Peyer's patch (tissue), 4 donors: Measurements from ENCODE around the gene MAGI3. TPM values are rescaled to one million over a fixed set of nuclear protein-coding genes. Genes with fewer than 3 reads are reported as not detected.
"Not testable (repeated sequence)": the region's sequence is repeated elsewhere in the genome, so short reads cannot be mapped to it uniquely, and the experiment has no call there.

Source experiments
- DNase-seq, 3 donors: peaks; one replicate each; pipeline ENCODE4 v3.0.0-alpha.2; 2017 to 2019
- H3K27ac ChIP-seq, 4 donors: fragments of 200-600 bp; sonication (generic); one replicate each; pipeline ENCODE4 v1.5.1; 2016 to 2019
- H3K27me3 ChIP-seq, 2 donors: fragments of 200-600 bp; sonication (generic); one replicate each; pipeline ENCODE4 v1.5.1; 2019
- H3K36me3 ChIP-seq, 3 donors: fragments of 200-600 bp; sonication (generic); one replicate each; pipeline ENCODE4 v1.5.1; 2016 to 2019
- H3K4me1 ChIP-seq, 4 donors: fragments of 200-600 bp; sonication (generic); one replicate each; pipeline ENCODE4 v1.5.1; 2016 to 2019
- H3K4me3 ChIP-seq, 4 donors: fragments of 200-600 bp; sonication (generic); 1 replicate in 3 of 4; 2 replicates in 1 of 4; pipeline ENCODE4 v1.5.1; 2016 to 2019; ENCODE audit warnings: mild to moderate bottlenecking in 1 of 4
- H3K9me3 ChIP-seq, 4 donors: fragments of 200-600 bp; sonication (generic); one replicate each; pipeline ENCODE4 v1.5.1; 2016 to 2019; ENCODE audit warnings: mild to moderate bottlenecking in 1 of 4
- CTCF ChIP-seq, 6 experiments: fragments of 450-650 bp in 4 of 6; fragments of 200-600 bp in 2 of 6; sonication (generic) in 1 of 6; IDR thresholded peaks; one replicate each; pipeline ENCODE4 v1.5.1; 2017 to 2019; ENCODE audit warnings: antibody characterized with exemption in 6 of 6, mild to moderate bottlenecking in 3 of 6, moderate library complexity in 1 of 6
- POLR2A ChIP-seq, 2 donors: fragments of 450-650 bp; IDR thresholded peaks; one replicate each; pipeline ENCODE4 v1.5.1; 2017; ENCODE audit warnings: antibody characterized with exemption in 2 of 2, mild to moderate bottlenecking in 2 of 2, moderate library complexity in 2 of 2
- total RNA-seq, 4 donors: library from RNA; depleted of rRNA; stranded (reverse); fragments of >200 nt; gene quantifications; one replicate each; pipeline ENCODE4 v1.1.0, GENCODE V29; 2016

Gene MAGI3
- total RNA-seq, 4 donors from 2014 or later: 60.2 to 120 (median 103) TPM

GRCh38 chr1:113415310-113416070 lies 25.2 kb downstream of the MAGI3 start:
- Histone ChIP-seq H3K36me3 (no peaks in the 10 kb centered on the region), H3K4me3 (no peak overlapping the region), H3K4me1 (no peaks in the 10 kb centered on the region), H3K27ac (no peak overlapping the region), H3K27me3 (no peaks in the 10 kb centered on the region), H3K9me3 (no peaks in the 10 kb centered on the region)
- no peak for DNase-seq
- no peak for TF ChIP-seq CTCF (IDR thresholded peaks at IDR 0.05)
- no peak for TF ChIP-seq POLR2A (IDR thresholded peaks at IDR 0.05)

DNA sequence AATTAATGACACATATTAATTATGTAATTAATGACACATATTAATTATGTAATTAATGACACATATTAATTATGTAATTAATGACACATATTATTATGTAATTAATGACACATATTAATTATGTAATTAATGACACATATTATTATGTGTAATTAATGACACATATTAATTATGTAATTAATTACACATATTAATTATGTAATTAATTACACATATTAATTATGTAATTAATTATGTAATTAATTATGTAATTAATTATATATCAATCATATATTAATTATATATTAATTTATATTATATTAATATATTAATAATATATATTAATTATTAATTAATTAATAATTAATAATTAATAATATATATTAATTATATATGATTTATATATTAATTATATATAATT lies 25.8 kb downstream of the MAGI3 start:
- not testable (repeated sequence) for H3K27me3 ChIP-seq, H3K27ac ChIP-seq, H3K9me3 ChIP-seq, H3K4me3 ChIP-seq, H3K36me3 ChIP-seq, H3K4me1 ChIP-seq, DNase-seq

DNA sequence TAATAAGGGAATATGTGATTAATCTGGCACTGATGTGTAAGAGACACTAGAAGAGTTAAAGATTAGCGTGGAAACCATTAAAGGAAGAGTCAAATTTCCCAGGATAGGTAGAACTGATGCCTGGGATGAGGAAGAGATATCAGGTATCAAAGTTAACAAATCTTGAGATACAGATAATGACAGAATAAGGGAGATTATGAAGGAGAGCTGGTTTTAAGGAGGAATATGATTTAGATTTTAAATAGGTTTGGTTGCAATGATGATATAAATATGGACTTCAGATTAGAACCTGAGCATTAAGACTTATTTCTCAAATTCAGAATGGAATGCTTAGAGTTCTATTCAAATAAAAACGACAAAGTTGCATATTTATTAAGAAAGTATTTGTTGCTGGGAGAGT lies 26.2 kb downstream of the MAGI3 start:
- TF ChIP-seq POLR2A (IDR thresholded peaks at IDR 0.05) (no peak), CTCF (IDR thresholded peaks at IDR 0.05) (no peak)
- DNase-seq: no peak
- no peak overlapping the region for H3K4me3 ChIP-seq
- H3K27me3 ChIP-seq: no peaks in the 10 kb centered on the region
- no peaks in the 10 kb centered on the region for H3K4me1 ChIP-seq
- no peaks in the 10 kb centered on the region for H3K36me3 ChIP-seq
- no peaks in the 10 kb centered on the region for H3K9me3 ChIP-seq
- no peak overlapping the region for H3K27ac ChIP-seq

DNA sequence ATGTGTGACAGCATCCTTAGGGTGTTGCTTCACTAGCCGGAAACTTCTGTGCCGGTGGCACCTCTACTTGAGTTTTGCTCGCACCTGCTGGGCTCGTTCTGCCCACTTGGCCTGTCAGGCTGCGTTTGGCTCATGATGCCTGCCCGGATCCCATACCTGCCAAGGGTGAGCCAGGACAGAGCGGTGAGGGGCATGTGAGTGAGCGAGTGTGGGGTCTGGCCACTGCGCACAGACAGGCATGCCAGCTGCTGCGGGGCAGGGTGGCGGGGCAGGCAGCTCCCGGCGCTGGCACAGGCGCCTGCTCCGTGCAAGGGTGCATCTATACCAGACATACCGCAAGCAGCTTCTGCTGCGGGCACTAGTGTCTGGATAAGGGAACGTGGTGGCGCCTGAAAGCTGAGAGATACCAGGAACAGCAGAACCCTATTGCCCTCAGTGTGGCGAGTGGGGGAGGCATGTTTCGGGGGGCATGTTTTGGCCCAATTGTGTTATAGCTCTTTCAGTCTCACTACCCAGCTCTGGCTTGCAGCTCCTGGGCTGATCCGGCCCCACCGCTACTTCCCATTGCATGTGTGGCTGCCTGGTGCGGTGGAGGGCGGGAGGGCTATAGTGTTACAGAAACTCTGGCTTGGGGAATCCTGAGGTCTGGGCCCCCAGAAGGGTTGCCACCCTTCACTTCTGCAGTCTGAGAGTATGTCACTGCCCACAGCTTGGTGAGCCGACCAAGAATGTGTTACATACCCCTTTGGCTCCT lies 32.2 kb downstream of the MAGI3 start:
- DNase-seq: no peak
- Histone ChIP-seq H3K27me3 (no peaks in the 10 kb centered on the region), H3K27ac (no peak overlapping the region), H3K4me1 (no peaks in the 10 kb centered on the region), H3K9me3 (no peaks in the 10 kb centered on the region), H3K4me3 (no peak overlapping the region), H3K36me3 (no peaks in the 10 kb centered on the region)
- TF ChIP-seq POLR2A (IDR thresholded peaks at IDR 0.05) (no peak), CTCF (IDR thresholded peaks at IDR 0.05) (no peak)

GRCh38 chr1:113423826-113424225 lies 33.5 kb downstream of the MAGI3 start:
- Histone ChIP-seq H3K36me3 (no peaks in the 10 kb centered on the region), H3K4me3 (no peak overlapping the region)

More at GRCh38 chr1:113423826-113424225, 33.5 kb downstream of the MAGI3 start:
- H3K9me3 ChIP-seq: no peaks in the 10 kb centered on the region
- TF ChIP-seq POLR2A (IDR thresholded peaks at IDR 0.05) (no peak), CTCF (IDR thresholded peaks at IDR 0.05) (no peak)
- DNase-seq: no peak
- no peaks in the 10 kb centered on the region for H3K27me3 ChIP-seq
- no peak overlapping the region for H3K27ac ChIP-seq
- no peaks in the 10 kb centered on the region for H3K4me1 ChIP-seq
